Measurements from ENCODE around the gene MAD1L1. TPM values are rescaled to one million over a fixed set of nuclear protein-coding genes. Genes with fewer than 3 reads are reported as not detected.

MAD1L1 gene
- total and polyA plus RNA-seq, 8 donors = 12.8 to 469 (median 27.3) TPM

DNA sequence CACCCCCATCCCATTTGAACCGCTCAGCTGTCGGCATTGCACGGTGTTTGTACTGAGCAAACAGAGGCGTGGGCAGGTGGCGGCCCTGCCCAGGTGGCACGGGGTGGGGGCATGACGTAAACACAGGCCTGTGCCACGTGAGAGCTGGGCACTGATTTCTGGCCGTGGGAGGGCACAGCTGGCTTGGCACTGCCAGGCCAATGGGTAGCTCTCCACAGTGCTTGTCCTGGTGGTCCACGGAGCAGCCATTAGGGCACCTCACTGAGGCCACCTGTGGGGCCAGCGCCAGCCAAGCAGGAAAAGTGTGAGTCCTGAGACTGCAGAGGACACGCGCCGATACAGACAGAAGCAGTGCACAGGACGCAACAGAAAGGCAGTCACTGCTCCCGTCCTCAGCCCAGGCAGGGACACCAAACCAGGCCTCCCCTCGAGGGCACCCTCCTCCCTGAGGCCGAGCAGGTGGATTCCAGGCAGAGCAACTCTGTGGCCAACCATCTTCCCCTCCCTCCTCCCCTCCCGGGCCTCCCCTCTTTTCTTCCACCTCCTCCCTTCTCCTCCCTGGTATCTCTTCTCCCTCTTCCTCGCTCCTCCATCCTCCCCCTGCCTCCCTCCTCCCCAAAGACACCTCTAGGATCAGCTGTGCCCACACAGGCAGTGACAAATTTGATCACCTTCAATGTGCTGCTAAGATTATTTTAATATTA is 303.9 kb downstream of the MAD1L1 start:
- peaks cover 0 to 13% (median 5%) of the 10 kb centered on the region in 4 donors for H3K36me3 ChIP-seq
- intact Hi-C loops (cut with DNase I; ENCODE audit: low total_unique reads) = no loop called here
- peak; percentile 87 to 92 for DNase-seq
- peaks cover 0 to 28% (median 13%) of the 10 kb centered on the region in 4 donors for H3K4me1 ChIP-seq
- H3K4me3 ChIP-seq = peak overlapping the region; percentile 4 to 35 (median 23)
- 37 to 70% (median 47%) methylated on average over 11 to 20 of the region's 20 CpGs for WGBS, 5 donors
- no peaks in the 10 kb centered on the region for H3K9me3 ChIP-seq
- H3K27me3 ChIP-seq = no peaks in the 10 kb centered on the region
- peak overlapping the region; percentile 64 to 76 (median 71) for H3K27ac ChIP-seq
- TF ChIP-seq CTCF (IDR thresholded peaks at IDR 0.05) (no peak), POLR2AphosphoS5 (IDR thresholded peaks at IDR 0.05) (peak; percentile 21 to 86 (median 84)), POLR2A (IDR thresholded peaks at IDR 0.05) (no peak), EP300 (IDR thresholded peaks at IDR 0.05) (no peak)

DNA sequence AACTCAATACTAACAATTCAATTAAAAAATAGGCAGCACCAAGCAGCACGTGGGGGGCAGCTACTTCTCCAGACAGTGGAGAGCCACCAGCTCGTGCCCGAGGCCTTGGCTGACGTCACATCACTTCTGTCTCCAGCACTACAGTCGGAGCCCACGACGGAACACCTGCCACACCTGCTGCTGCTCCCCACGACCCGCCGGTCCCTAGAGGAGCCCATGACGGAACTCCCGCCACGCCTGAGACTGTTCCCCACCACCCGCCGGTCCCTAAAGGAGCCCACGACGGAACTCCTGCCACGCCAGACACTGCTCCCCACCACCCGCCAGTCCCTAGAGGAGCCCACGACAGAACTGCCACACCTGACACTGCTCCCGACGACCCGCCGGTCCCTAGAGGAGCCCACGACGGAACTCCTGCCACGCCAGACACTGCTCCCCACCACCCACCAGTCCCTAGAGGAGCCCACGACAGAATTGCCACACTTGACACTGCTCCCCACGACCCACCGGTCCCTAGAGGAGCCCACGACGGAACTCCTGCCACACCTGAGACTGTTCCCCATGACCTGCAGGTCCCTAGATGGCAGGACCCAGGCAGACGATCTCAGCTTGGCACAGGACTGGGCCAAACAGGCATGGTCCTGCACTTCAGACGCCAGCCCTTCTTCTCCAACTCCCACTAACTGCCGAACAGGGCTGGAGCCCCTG is 304.7 kb downstream of the MAD1L1 start:
- TF ChIP-seq POLR2A (IDR thresholded peaks at IDR 0.05) = peak in 1 of 4 donors; percentile 13
- TF ChIP-seq POLR2AphosphoS5 (IDR thresholded peaks at IDR 0.05) = no peak
- DNase-seq = no peak
- Histone ChIP-seq H3K4me3 (peak overlapping the region; percentile 4 to 35 (median 23)), H3K27me3 (no peaks in the 10 kb centered on the region), H3K4me1 (peaks cover 0 to 28% (median 13%) of the 10 kb centered on the region in 4 donors), H3K36me3 (peaks cover 0 to 14% (median 5%) of the 10 kb centered on the region in 4 donors), H3K27ac (peak overlapping the region; percentile 11 to 76 (median 70)), H3K9me3 (no peaks in the 10 kb centered on the region)
- intact Hi-C loops (cut with DNase I; ENCODE audit: low total_unique reads) = no loop called here
- 76 to 88% (median 80%) methylated on average over 24 to 35 of the region's 35 CpGs for WGBS, 5 donors

- WGBS, 5 donors = 75 to 86% (median 83%) methylated on average over 5 of the region's 5 CpGs
- Histone ChIP-seq H3K27ac (no peak overlapping the region), H3K36me3 (peaks cover 0 to 11% (median 2%) of the 10 kb centered on the region in 4 donors), H3K27me3 (no peaks in the 10 kb centered on the region), H3K9me3 (no peaks in the 10 kb centered on the region), H3K4me1 (peaks cover 0 to 28% (median 13%) of the 10 kb centered on the region in 4 donors), H3K4me3 (no peak overlapping the region)
- no peak for TF ChIP-seq POLR2AphosphoS5 (IDR thresholded peaks at IDR 0.05)
- no peak for TF ChIP-seq EP300 (IDR thresholded peaks at IDR 0.05)
- no peak for TF ChIP-seq POLR2A (IDR thresholded peaks at IDR 0.05)
- no peak for TF ChIP-seq CTCF (IDR thresholded peaks at IDR 0.05)
- intact Hi-C loops (cut with DNase I; ENCODE audit: low total_unique reads) = no loop called here
- peak in 1 of 2 donors; percentile 56 for DNase-seq
These were observed 305.8 kb downstream of the MAD1L1 start for GRCh38 chr7:1926908-1927306.

DNA sequence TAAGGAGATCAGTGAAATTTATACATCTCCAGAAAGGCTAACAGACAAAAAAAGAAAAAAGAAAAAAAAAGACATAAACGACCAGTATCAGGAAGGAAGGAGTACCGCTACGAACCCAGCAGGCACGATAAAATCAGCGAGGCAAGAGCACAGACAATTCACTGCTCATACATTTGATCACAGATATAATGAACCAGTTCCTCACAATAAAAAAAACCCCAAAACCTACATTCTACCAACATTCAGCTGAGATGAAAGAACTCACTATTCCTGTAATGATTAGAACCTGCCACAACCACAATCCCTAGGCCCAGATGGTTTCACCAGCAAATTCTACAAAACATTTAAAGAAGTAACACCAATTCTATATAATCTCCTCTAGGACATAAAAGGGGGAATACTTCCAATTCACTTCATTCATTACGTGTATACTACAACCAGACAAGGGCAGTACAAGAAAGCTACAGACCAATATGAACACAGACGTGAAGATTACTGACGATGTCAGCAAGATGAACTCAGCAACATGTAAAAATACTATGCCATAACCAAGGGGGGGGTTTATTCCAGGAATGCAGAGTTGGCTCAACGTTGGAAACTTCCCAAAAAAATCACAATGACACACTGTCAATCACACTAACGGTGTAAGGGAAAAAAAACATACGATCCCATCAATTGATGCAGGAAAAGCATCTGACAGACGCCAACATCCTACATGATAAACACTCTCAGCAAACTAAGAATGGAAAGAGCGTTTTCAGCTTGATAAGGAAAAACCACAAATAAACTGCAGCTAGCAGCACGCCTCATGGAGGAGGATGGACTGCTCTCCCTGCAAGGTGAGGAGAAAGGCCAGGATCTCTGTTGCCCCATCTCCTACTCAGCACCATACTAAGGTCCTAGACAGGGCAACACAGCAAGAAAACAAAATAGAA is 306.5 kb downstream of the MAD1L1 start:
- H3K27me3 ChIP-seq = no peaks in the 10 kb centered on the region
- H3K27ac ChIP-seq = no peak overlapping the region
- H3K4me1 ChIP-seq = peaks cover 0 to 28% (median 13%) of the 10 kb centered on the region in 4 donors
- intact Hi-C loops (cut with DNase I; ENCODE audit: low total_unique reads) = no loop called here
- H3K36me3 ChIP-seq = peaks cover 0 to 11% (median 2%) of the 10 kb centered on the region in 4 donors
- 59 to 67% (median 62%) methylated on average over 14 of the region's 14 CpGs for WGBS, 5 donors
- DNase-seq = no peak
- H3K4me3 ChIP-seq = no peak overlapping the region
- H3K9me3 ChIP-seq = no peaks in the 10 kb centered on the region
- no peak for TF ChIP-seq POLR2AphosphoS5 (IDR thresholded peaks at IDR 0.05)
- no peak for TF ChIP-seq CTCF (IDR thresholded peaks at IDR 0.05)
- TF ChIP-seq EP300 (IDR thresholded peaks at IDR 0.05) = no peak
- no peak for TF ChIP-seq POLR2A (IDR thresholded peaks at IDR 0.05)
